NCI-H1092 (cell line): ENCODE data around the gene EGFL8.
"Not testable (repeated sequence)": the region's sequence is repeated elsewhere in the genome, so short reads cannot be mapped to it uniquely, and the experiment has no call there.

ENCODE experiments used
- DNase-seq: peaks from one replicate; lab custom pipeline; 2025; lab: John Stamatoyannopoulos, UW

EGFL8 gene

DNA sequence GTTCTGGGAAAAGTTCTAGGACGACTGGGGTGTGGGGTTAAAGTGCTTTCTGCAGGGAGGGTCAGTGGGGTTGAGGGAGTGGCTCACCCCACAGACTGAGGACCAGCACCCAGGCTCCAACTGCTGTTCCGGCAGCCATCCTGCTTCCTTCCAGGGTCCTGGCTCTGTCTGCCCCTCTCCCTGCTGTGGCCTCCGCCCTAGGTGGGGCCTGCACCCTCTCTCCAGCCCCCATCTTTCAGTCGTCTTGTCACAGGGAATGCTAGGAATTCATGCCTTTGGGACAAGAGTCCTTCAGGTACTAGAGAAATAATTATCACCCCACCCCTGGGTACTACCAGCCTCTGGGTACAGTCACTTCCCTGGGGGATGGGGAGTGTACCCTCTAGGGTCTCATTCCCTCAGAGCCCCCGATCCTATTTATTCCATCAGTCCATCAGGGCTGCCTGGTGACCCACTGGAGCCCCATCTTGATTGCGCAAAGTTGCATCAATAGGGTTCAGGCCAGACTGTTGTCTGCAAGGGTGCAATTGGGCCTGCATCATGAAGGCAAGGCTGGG lies 19.8 kb downstream of the EGFL8 start, which contains the start of gene AGER:
AGER (minus strand) TSS at position 170 of the 557 bp plus-strand sequence; CDS start at position 139, 31 bp downstream.
- DNase-seq = no peak

DNA sequence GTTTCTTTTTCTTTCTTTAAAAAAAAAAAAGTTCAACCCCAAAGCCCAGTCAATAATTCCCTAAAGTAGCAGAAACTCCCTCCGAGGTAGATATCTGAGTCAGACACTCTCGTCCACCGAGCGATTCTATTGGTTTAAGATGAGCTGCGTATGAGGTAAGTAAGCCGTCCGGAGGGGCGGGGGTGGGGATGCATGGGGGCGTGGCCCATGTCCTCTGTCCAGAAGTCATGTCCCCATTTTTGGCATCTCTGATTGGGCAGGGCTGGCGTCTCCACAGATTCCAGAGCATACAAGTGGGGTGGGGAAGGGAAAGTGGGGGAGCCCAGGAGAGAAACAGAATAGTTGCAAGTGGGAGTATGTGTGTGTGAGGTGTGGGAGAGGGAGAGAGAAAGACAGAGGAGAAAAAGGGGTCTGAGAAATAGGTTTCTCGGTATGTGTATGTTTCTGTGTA lies 21.3 kb downstream of the EGFL8 start:
- DNase-seq = not testable (repeated sequence)

DNA sequence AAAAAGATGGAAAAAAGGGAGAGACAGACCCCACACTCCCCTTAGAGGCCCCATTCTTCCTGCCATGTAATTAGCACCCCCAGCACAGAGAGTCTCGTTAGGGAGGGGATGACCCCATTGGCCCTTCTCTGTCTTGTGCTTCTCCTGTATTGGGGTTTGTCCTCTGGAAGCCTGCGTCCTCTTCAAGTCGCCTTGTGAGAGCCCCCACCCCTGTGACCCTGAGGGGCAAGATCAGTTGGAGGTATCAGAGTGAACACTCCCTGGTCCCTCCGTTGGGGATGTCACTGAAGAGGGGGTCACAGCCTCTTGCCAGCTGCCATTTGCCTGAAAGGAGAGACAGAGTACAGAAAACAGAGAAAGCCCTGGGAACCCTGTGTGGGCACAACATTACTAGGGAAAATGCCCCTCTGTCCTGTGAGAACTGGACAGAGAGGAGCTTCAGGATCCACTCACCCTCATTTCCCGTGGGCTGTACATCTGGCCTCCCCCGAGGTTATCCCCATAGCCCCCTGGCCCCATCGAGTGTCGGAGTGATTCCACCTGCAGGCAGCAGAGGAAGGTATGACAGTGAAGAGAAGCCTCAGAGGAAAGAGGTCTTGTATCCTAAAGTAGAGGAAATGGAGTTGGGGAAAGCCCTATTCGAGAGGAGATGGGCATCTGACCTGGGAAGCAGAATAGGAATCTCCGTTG lies 21.9 kb downstream of the EGFL8 start:
- DNase-seq = not testable (repeated sequence)

DNA sequence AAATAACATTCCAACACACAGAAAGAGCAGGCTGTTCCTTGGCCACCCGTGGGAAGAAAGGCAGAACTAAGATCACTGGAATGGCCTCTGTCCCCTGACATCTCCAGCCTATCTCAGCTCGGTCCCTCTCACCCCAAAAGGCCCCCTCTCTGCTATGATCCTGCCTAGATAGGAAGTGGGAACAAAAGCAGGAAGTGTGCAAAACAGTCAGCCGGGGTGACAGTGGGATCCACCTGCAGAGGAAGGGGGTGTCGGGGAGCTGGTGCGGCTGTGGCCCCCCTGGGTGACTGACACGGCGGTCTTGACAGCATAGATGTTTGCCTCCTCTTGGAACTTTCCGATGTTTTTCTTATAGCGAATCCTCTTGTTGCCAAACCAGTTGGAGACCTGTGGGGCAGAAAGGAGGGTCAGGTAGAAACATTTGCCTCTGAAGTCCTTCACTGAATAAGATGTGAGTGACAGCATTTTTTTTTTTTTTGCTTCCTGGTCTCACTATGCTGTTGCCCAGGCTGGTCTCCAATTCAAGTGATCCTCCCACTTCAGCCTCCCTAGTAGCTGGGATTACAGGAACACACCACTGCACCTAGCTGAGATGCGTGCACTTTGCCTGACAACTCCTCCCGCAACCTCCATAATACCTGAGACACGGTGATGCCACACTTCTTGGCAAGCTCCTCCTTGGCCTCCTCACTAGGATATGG lies 22.8 kb downstream of the EGFL8 start:
- DNase-seq = no peak

DNA sequence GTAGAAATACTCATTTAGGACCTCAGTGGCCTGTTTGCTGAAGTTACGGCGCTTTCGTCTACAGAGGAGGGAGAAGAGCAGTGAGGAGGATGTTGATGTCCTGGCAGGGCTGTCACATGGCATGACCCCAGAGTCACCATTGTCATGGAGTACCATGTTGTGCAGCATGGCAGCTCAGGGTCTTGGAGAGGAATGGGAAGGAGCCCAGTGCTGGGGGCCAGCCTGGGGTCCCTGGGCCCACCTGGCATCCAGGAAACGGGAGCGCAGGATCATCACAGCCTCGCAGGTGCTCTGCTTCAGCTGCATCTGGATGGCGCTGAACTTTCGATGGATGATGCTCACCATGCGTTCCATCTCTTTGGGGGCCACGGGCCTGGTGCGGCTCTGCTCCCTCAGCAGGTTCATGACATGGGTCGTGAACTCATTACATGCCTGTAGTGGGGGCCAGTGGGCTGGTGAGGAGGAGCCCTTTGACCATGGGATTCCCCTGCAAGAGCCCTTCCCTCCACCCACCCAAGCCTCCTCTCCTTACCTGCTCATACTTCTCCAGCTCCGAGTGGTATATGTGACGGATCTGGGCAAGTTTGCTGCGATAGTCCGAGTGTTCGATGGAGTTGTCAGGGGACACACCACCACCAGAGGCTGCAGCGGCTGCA lies 23.5 kb downstream of the EGFL8 start:
- not testable (repeated sequence) for DNase-seq

DNA sequence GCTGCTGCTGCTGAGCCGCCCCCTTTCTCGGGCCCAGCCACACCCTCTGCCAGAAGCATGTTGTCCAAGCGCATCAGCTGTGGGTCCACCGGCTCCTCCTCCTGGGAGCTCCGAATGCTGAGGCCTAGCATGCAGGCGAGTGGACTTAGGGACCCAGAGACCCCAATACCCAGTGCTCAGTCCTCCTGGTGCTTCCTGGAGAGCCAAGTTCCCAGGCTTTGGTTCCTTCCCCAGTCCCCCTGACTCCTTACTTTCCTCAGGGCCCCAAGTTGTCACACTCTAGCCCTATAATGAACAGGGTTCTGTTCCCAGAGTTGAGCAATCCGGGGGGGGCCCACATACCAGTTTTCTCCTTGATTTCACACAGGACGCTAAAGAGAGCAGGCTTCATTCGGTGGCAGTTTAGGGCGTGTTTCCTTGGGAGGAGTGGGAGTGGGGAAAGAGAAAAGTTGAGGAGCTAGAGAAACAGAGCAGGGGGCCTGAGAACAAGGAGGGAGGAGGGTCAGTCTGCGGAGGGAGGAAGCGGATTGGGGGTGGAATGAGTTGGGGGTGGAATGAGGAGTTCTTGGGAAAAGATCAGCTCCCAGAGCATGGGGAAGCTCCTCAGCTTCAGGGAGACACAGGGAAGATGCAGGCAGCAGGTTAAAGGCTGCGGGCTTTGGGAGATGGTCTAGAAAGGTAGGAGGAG lies 24.1 kb downstream of the EGFL8 start:
- no peak for DNase-seq

DNA sequence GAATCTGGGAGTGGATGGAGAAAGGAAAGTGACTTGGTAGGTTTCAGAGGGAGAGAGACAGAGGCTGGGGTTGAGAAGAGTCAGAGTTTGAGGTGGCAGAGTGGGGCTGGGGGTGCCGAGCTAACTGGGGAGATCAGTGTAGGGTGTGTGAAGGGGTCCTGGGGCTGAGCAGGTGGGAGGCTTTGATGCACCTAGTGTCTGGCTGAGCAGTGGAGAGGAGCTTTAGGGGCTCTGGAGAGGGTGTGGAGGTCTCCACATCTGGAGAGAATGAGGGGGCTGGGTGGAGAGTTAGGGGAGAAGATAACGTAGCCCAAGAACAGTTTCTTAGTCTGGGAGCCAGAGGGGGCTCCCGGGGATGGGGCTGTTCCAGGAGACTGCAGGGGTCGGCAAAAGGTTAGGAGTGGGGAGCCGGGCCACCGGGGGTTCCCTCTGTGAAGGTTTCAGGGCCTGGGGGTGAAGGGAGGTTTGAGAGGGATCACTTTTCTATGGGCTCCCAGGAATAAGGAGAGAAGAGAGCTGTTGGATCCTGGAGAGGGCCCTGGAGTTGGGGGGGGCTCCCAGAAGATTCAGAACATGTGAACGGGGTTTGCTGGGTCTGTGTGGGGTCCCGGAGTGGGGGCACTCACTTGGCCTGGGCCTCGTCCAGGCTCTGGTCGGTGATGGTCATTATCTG lies 24.8 kb downstream of the EGFL8 start:
- DNase-seq = no peak

DNA sequence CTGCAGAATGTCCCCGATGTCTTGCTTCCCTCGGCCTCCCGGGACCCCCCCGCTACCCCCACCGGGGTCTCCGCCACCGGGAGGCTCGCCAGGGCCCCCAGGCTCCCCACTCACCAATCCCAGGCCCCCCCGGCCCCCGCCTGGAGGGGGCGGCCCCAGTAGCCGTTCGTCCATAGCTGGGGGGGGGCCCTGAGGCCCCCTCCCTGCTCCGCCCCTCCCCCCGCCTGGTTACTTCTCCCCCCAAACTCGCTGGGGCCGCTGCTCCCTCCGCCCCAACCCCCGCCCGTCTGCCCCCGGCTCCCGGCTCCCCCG lies 25.3 kb downstream of the EGFL8 start:
- no peak for DNase-seq

DNA sequence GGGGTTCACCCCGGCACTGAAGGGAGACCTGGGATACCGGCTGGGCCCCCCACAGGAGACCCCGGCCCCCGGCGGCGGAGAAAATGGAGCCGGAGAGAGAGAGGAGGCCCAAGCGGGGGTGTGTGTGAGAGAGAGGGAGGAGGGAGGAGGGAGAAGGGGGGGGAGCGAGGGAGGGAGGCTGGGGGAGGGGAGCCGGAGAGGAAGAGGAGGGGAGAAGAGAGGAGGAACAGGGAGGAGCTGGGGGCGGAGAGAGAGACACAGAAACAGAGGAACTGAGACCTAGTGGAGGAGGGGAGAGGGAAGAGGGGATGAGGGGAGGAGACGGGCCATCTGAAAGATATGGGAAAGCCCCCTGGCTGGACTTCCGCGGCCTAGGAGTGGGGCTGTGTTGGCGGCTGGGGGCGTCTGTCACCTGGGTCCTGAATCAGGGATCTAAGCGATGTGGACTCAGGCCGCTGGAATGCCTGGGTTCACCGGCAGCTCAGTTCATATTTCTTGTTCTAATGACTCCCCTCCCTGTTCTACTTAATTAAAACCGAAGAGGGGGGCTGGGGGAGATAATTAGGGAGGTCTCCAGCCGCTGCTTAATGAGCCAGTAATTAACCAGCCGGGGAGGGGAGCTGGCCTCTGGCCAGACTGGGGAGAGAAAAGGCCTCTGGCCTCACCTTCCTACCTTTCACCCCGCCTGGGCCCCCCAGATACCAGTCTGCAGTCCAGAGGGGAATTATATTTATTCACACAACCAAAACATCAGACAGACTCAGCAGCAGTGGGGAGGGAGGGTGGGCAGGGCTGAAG lies 25.9 kb downstream of the EGFL8 start, which contains the start of gene PBX2:
PBX2 (minus strand) TSS at position 149 of the 798 bp plus-strand sequence. CDS start 287 bp downstream, outside the sequence.
- DNase-seq = peak; percentile 52

DNA sequence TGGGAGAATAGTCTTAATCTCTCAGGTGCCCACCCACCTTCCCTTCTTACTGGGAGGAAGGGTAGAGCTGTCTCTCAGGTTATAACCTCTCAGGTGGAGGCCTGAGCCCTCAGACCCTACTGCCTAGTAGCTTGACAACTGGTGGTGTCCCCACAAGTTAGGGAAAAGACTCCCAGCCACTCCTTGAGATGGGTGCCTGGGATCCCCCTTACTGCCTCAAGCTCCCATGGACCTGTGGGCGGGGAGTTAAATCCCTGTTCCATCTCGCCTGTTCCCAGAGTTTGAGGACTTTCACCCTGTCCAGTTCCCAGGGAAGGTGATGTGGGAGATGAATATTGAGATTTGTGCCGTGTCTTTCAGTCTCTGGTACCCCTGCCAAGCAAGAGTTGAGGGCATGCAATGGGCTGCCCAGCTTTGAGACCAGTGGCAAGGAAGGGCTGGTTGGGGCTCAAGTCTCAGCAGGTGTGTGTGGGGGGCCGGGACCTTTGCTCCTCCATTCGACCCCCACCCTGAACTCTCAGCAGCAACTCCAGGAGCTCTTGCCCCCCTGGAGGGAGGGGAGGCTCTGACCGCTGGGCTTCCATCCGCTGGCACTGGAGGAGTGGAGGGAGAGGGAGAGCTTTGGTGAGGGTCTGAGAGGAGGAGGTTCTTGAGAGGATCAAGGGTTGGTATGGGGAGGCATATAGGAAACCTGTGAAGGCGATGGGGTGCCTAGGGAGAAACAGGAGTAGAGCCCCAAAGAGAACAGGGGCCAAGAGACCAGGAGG lies 26.7 kb downstream of the EGFL8 start:
- no peak for DNase-seq

DNA sequence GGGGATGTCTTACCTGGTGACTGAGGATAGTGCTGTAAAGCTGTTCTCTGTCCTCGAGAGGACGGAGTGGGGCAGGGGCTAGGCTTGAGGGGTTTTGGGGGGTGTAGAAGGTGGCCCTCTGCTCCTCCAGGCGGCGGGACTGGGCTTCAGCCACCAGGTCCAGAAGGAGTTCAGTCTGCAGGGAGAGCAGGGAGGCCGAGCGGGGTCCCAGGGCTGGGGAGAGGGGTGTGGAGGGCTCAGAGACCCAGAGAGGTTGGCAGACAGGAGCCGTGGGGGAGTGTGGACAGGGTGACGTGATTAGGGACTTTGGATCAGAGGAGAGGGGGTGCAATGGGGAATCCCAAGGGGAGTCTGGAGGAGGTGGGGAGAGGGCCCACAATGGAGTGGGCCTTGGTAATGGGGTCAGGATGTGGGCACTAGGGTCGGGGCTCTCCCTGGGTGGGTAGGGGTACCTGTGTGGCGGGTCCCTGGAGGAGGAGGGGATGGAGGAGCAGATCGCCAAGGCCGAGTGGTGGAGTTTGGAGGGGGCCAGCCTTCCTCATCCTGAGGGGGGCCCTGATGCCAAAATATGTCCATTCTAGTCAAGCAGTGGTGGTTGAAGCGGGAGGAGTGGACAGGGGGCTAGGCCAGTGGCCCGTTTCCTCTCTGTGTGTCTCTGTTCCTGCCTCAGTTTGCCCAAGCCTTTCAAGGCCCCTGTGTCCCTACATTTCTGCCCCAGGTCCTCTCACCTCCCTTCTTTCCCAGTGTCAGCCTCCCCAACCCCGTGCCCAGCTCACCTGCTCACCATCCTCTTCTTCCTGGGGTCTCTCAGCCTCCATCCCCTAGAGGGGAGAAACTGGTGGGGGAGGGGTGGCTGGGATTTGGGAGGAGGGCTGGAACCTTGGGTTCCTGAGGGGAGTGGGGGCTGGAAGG lies 27.6 kb downstream of the EGFL8 start:
- DNase-seq = no peak

DNA sequence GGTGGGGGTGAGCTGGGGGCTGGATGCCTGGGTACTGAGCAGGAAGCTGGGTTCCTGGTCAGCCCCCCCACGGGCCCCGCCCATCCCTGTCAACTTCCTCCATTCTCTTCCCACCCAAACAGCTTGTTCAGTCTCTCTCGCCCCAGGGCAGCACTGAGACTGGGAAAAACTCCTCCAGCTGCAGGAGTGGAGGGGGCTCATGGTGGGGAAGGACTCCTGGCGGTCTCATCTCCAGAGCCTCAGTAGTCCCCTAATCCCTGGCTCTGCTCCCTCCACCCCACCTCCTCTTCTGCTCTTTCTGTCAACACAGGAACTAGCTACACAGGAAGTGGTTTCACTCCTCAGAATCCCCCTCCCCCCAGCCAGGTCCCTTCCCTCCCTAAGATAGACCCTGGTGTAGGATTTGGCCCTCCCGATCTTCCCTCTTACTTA lies 28.2 kb downstream of the EGFL8 start, which contains the start of gene GPSM3:
GPSM3 (minus strand) TSS at position 36 of the 432 bp plus-strand sequence. CDS start 130 bp downstream, outside the sequence.
- no peak for DNase-seq

DNA sequence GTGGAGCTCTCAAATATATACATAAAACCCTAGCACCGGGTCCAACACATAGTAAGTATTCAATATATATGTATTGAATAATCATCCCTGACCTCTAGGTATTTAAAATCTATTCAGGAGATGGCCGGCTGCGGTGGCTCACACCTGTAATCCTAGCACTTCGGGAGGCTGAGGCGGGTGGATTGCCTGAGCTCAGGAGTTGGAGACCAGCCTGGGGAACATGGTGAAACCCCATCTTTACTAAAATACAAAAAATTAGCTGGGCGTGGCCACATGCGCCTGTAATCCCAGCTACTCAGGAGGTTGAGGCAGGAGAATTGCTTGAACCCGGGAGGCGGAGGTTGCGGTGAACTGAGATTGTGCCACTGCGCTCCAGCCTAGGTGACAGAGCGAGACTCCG lies 28.7 kb downstream of the EGFL8 start:
- DNase-seq = not testable (repeated sequence)

DNA sequence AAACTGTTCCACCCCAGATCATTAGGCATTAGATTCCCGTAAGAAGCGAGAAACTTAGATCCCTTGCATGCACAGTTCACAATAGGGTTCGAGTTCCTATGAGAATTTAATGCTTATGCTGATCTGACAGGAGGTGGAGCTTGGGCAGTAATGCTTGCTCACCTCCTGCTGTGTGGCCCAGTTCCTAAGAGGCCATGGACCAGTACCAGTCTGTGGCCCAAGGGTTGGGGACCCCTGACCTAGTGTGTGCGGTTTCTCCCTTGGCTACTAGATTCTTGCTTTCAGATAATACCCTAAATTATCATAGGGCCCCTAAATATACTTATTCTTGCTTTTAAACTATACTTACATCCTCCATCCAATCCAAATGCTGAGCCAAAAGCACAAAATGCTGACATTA lies 30.0 kb downstream of the EGFL8 start:
- no peak for DNase-seq

DNA sequence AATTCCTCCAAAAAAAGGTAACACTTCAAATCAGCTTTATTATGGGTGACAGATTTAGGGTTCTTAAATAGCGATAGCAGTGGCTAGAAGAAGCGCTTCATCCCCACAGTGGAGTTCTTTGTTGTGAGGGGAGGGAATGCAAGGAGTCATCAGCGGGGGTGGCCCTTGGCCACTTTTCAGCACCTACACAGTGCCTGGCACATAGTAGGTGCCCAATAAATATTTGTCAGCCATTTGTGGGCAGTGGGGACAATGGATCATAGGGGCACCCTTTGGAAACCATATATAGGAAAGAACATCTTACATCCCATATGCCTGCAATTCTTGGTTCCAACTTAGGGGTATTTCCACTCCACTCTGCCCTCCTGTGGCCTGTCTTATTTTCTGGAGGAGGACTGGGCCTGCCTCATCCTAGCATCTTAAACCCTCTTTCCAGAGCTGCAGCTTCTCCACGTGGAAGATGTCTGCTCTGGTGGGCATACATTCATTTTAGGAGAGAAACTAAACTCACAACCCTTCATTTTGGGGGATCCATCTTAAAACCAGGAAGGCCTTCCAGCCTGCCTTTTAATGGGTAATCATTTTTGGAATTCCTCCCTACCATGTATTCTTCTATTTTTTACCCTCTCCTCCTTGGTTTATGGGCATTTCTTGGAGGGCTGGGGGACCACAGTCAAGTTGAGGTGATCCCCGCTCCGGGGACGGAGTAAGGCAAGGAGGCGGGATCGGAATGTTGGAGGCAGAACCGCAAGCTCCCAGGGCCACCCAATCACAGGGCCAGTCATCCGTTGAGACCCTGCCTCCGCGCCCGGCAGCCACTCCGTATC lies 30.6 kb downstream of the EGFL8 start:
- no peak for DNase-seq

DNA sequence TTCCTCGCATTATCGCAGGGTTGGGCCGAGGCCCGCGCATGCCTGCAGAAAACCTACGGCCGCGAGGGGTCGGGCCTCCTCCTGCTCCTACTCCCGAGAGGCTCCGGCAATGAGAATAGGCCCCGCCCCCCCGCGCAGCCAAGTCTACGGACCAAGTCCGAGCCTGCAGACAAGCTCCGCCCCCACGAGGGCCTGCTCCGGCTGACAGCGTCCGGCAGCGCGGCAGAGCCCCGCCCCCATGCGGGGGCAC lies 31.2 kb downstream of the EGFL8 start:
- DNase-seq = peak; percentile 96

DNA sequence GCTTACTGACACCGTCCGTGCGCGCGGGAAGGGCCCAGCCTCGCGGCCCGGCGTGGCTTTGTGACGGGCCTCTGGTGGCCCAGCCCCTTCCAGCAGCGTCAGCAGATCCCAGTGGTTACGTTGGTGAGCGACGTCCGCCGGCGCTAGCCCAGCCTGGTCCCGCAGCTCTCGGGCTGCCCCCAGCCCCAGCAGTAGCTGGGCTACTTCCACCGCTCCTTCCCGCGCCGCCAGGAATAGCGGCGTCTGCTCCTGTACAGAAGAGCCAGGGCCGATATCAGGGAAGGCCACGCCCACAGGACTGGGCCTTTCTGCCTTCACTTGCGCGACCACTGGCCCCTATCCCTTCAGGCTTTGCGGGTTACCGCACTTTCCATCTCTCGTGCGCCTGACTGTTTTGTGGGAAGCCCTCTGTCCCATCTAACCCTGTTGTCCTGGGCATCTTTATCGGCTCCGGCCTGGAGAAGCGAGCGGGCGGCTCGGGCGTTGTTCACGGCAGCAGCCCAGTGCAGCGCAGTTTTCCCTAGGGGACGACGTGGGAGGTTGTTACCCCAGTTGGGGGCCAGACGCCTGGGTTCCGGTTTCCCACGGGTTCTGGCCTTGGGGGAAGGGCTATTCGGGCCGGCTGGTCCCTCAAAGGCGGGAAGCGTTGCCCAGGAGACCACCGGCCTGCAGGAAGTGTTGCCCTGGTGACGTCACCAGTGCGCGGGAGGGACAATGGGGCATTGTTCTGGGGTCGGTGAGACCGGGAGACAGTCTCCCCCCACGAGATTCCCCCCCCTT lies 31.7 kb downstream of the EGFL8 start:
- DNase-seq = peak; percentile 75
